Natural killer cell (primary cell): ENCODE data around the gene PCBP3. TPM values are rescaled to one million over a fixed set of nuclear protein-coding genes. Genes with fewer than 3 reads are reported as not detected.

Source experiments
- ATAC-seq, 3 donors: fragments of 150-1000 bp in 2 of 3; fragments of 200-7000 bp in 1 of 3; cut with Tn5 transposase; 1 replicate in 1 of 3; 2 replicates in 2 of 3; pipeline ENCODE4 v1.10.0; 2021; ENCODE audit warnings: mild to moderate bottlenecking in 2 of 3, moderate library complexity in 2 of 3
- DNase-seq, 2 donors: peaks; one replicate each; pipeline versions ENCODE4 v3.0.0 to v3.0.0-alpha.2; 2013 to 2021; ENCODE audit warnings: mixed read lengths in 1 of 2
- H3K27ac ChIP-seq: one replicate; pipeline ENCODE4 v1.5.1; 2013; ENCODE audit warnings: mild to moderate bottlenecking, low read length
- H3K27me3 ChIP-seq: one replicate; pipeline ENCODE4 v1.6.1; 2013; ENCODE audit warnings: low read length; ENCODE audit not compliant: control insufficient read depth, insufficient read depth
- H3K36me3 ChIP-seq: one replicate; pipeline ENCODE4 v1.6.1; 2013; ENCODE audit warnings: low read length; ENCODE audit not compliant: control insufficient read depth, insufficient read depth
- H3K4me1 ChIP-seq: one replicate; pipeline ENCODE4 v1.6.1; 2013; ENCODE audit warnings: low read length; ENCODE audit not compliant: control insufficient read depth, insufficient read depth
- H3K4me3 ChIP-seq: one replicate; pipeline ENCODE4 v1.5.1; 2013; ENCODE audit warnings: low read length
- H3K9me3 ChIP-seq: one replicate; pipeline ENCODE4 v1.6.1; 2013; ENCODE audit warnings: low read length; ENCODE audit not compliant: control insufficient read depth, insufficient read depth
- H3K27ac Mint-ChIP-seq, 2 donors: one replicate each; pipeline ENCODE4 v1.8.0; 2022; ENCODE audit warnings: mild to moderate bottlenecking in 2 of 2, mixed read lengths in 2 of 2, moderate library complexity in 1 of 2
- H3K27me3 Mint-ChIP-seq, 2 donors: one replicate each; pipeline ENCODE4 v1.8.0; 2022; ENCODE audit warnings: low read depth in 2 of 2, mixed read lengths in 2 of 2
- H3K36me3 Mint-ChIP-seq: one replicate; pipeline ENCODE4 v1.8.0; 2022; ENCODE audit warnings: mixed read lengths
- H3K4me1 Mint-ChIP-seq, 2 donors: one replicate each; pipeline ENCODE4 v1.8.0; 2022; ENCODE audit warnings: mixed read lengths in 2 of 2
- H3K4me3 Mint-ChIP-seq: one replicate; pipeline ENCODE4 v1.8.0; 2022; ENCODE audit warnings: mild to moderate bottlenecking, moderate library complexity, mixed read lengths
- H3K9me3 Mint-ChIP-seq, 2 donors: one replicate each; pipeline ENCODE4 v1.8.0; 2022; ENCODE audit warnings: mixed read lengths in 2 of 2
- CTCF ChIP-seq: fragments of 200-600 bp; IDR thresholded peaks from one replicate; pipeline ENCODE4 v1.8.0; 2022; ENCODE audit warnings: antibody characterized with exemption
- WGBS: methylation state at CpG from one replicate; pipeline ENCODE4 v1.1.7; 2013; ENCODE audit warnings: missing lambda C conversion rate; ENCODE audit not compliant: insufficient coverage; 5-methylcytosine and 5-hydroxymethylcytosine counted together
- intact Hi-C: fragments of 100-400 bp; cut with micrococcal nuclease; formaldehyde crosslinking; loops from one replicate; pipeline ENCODE4 v1.14.2; 2022
- total RNA-seq, 4 donors: library from RNA; stranded (reverse); fragments of 120-200 nt in 1 of 4; gene quantifications; one replicate each; pipeline versions ENCODE4 v1.2.3 to v1.2.4, GENCODE V29; 2013 to 2022

The PCBP3 gene
- total RNA-seq, 3 donors from 2014 or later (not counting 1 experiment from before 2014, with no cell fraction given): 0.50 to 3.0 (median 0.52) TPM

GRCh38 chr21:45824546-45825215 lies 181.2 kb downstream of the PCBP3 start:
- Mint-ChIP-seq H3K36me3 (no peaks in the 10 kb centered on the region), H3K4me3 (no peak overlapping the region), H3K27ac (no peak overlapping the region), H3K27me3 (peaks cover 7 to 20% of the 10 kb centered on the region in 2 donors), H3K4me1 (peaks cover 0 to 4% of the 10 kb centered on the region in 2 donors), H3K9me3 (no peaks in the 10 kb centered on the region)
- H3K4me1 ChIP-seq: no peaks in the 10 kb centered on the region
- H3K4me3 ChIP-seq: no peak overlapping the region
- TF ChIP-seq CTCF: no peak
- H3K27me3 ChIP-seq: no peaks in the 10 kb centered on the region
- H3K27ac ChIP-seq: no peak overlapping the region
- intact Hi-C loops: loop anchor here (10.0 kb wide), 1 partner anchor 270 kb away; no protein-coding TSS in a partner anchor
- 85% methylated on average over 8 of the region's 8 CpGs for WGBS
- H3K9me3 ChIP-seq: no peaks in the 10 kb centered on the region
- ATAC-seq (no peak), DNase-seq (no peak)
- H3K36me3 ChIP-seq: no peaks in the 10 kb centered on the region

DNA sequence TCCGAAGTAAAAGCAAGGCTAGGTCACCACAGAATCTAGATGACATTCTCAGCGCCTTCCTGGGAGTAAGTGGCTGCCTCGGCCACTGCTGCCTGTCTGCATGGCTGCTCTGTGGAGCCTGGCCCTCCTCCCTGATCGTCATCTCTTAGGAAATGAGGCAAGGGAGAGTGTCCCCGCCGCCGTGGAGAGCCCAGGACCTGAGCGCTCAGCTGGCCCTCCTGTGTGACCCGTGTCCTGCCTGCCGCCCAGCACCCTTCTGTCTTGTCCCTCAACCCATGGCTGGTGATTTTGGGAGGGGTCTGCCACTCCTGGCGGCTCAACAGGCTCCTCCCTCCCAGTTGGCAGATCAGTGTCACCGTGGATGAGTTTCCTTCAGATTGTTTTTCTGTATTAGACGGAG lies 181.7 kb downstream of the PCBP3 start:
- TF ChIP-seq CTCF: no peak
- no peaks in the 10 kb centered on the region for H3K9me3 Mint-ChIP-seq
- Histone ChIP-seq H3K9me3 (no peaks in the 10 kb centered on the region), H3K36me3 (no peaks in the 10 kb centered on the region), H3K27ac (no peak overlapping the region), H3K4me1 (no peaks in the 10 kb centered on the region), H3K4me3 (no peak overlapping the region), H3K27me3 (no peaks in the 10 kb centered on the region)
- intact Hi-C loops: loop anchor here (10.0 kb wide), 1 partner anchor 270 kb away; no protein-coding TSS in a partner anchor
- no peak overlapping the region for H3K4me3 Mint-ChIP-seq
- ATAC-seq: no peak
- WGBS: 82% methylated on average over 13 of the region's 13 CpGs
- H3K27ac Mint-ChIP-seq: no peak overlapping the region
- peaks cover 7 to 20% of the 10 kb centered on the region in 2 donors for H3K27me3 Mint-ChIP-seq
- peaks cover 0 to 4% of the 10 kb centered on the region in 2 donors for H3K4me1 Mint-ChIP-seq
- DNase-seq: no peak
- no peaks in the 10 kb centered on the region for H3K36me3 Mint-ChIP-seq

- H3K27ac ChIP-seq: no peak overlapping the region
- intact Hi-C loops: loop anchor here (10.0 kb wide), 1 partner anchor 272 kb away; no protein-coding TSS in a partner anchor
- H3K4me1 ChIP-seq: no peaks in the 10 kb centered on the region
- H3K36me3 ChIP-seq: no peaks in the 10 kb centered on the region
- TF ChIP-seq CTCF: no peak
- H3K4me3 Mint-ChIP-seq: no peak overlapping the region
- H3K9me3 ChIP-seq: no peaks in the 10 kb centered on the region
- ATAC-seq (no peak), DNase-seq (no peak)
- H3K27me3 Mint-ChIP-seq: peaks cover 7 to 14% of the 10 kb centered on the region in 2 donors
- peaks cover 0 to 4% of the 10 kb centered on the region in 2 donors for H3K4me1 Mint-ChIP-seq
- H3K9me3 Mint-ChIP-seq: no peaks in the 10 kb centered on the region
- 91% methylated on average over 15 of the region's 16 CpGs for WGBS
- H3K36me3 Mint-ChIP-seq: no peaks in the 10 kb centered on the region
- H3K4me3 ChIP-seq: no peak overlapping the region
- H3K27me3 ChIP-seq: no peaks in the 10 kb centered on the region
- no peak overlapping the region for H3K27ac Mint-ChIP-seq
Observed at GRCh38 chr21:45826676-45827301, 183.3 kb downstream of the PCBP3 start.
